Tibial nerve (tissue), 3 donors: ENCODE results near the gene FMO3.

Experiments used
- CTCF ChIP-seq, 5 experiments: fragments of 200-600 bp in 3 of 5; fragments of 450-650 bp in 2 of 5; sonication (generic) in 3 of 5; IDR thresholded peaks; one replicate each; pipeline ENCODE4 v1.5.1; 2016 to 2019; ENCODE audit warnings: antibody characterized with exemption in 5 of 5, mild to moderate bottlenecking in 3 of 5, moderate library complexity in 2 of 5
- POLR2A ChIP-seq, 2 donors: fragments of 450-650 bp; IDR thresholded peaks; one replicate each; pipeline ENCODE4 v1.6.1; 2017; ENCODE audit warnings: antibody characterized with exemption in 2 of 2, mild to moderate bottlenecking in 2 of 2, moderate library complexity in 2 of 2

DNA sequence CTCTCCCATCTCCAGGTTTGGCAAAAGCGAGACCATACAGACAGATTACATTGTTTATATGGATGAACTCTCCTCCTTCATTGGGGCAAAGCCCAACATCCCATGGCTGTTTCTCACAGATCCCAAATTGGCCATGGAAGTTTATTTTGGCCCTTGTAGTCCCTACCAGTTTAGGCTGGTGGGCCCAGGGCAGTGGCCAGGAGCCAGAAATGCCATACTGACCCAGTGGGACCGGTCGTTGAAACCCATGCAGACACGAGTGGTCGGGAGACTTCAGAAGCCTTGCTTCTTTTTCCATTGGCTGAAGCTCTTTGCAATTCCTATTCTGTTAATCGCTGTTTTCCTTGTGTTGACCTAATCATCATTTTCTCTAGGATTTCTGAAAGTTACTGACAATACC lies 26.4 kb downstream of the FMO3 start:
- no peak for TF ChIP-seq POLR2A (IDR thresholded peaks at IDR 0.05)
- no peak for TF ChIP-seq CTCF (IDR thresholded peaks at IDR 0.05)
